ENCODE measurements around the gene SCGN. TPM values are rescaled to one million over a fixed set of nuclear protein-coding genes. Genes with fewer than 3 reads are reported as not detected.

SCGN gene
- total and polyA plus RNA-seq, 9 of the 15 experiments (the other 6 are each of a cell fraction or from before 2014, with no cell fraction given), result not detected

GRCh38 chr6:25615471-25615870 is 36.5 kb upstream of the SCGN start:
- Histone ChIP-seq H3K4me3 (no peak overlapping the region), H3K4me2 (ENCODE audit: insufficient read depth, low read length) (no peak overlapping the region), H3K4me1 (replicated peaks in 1 of 2; ENCODE audit: control insufficient read depth in 2 of 2, insufficient read depth in 2 of 2, low read length in 2 of 2) (no peaks in the 10 kb centered on the region), H4K20me1 (replicated peaks; ENCODE audit: control insufficient read depth, insufficient read depth, low read length) (no peaks in the 10 kb centered on the region), H3K27ac (ENCODE audit: extremely low read depth, low read depth, low read length) (no peak overlapping the region), H3K9me3 (replicated peaks; ENCODE audit: control insufficient read depth, insufficient read depth, low read depth, low read length) (no peaks in the 10 kb centered on the region), H3K79me2 (ENCODE audit: control insufficient read depth, insufficient read depth, low read length) (no peaks in the 10 kb centered on the region), H3K36me3 (ENCODE audit: control insufficient read depth, insufficient read depth, low read length) (no peaks in the 10 kb centered on the region), H3K9me1 (ENCODE audit: control insufficient read depth, insufficient read depth, low read length) (no peaks in the 10 kb centered on the region), H2AFZ (ENCODE audit: low read depth, low read length) (no peak overlapping the region), H3K27me3 (ENCODE audit: control insufficient read depth in 2 of 2, insufficient read depth in 2 of 2, low read length in 2 of 2) (peaks cover 2 to 6% of the 10 kb centered on the region in 2 experiments; a peak in 3 of 5 replicates), H3K9ac (ENCODE audit: insufficient read depth in 1 of 2, low read depth in 2 of 2, low read length in 2 of 2) (no peak overlapping the region)
- in situ Hi-C loops (cut with MboI) (no loop called here), intact Hi-C loops (cut with micrococcal nuclease) (no loop called here)
- DNase-seq (ENCODE audit: extremely low read depth in 1 of 4, low spot score in 3 of 4) (no peak), FAIRE-seq (no peak), ATAC-seq (no peak)
- ChIA-PET CTCF (ENCODE audit: low intra/inter-chr PET ratio) (no interaction called here), POLR2A (no interaction called here)
- WGBS (ENCODE audit: insufficient coverage, low coverage, missing lambda C conversion rate), result 0% methylated on average over 1 of the region's 1 CpG
- no peak for TF ChIP-seq EHMT2 (IDR thresholded peaks at IDR 0.05)
- no TSS peak for BruUV-seq (replicated peaks)

GRCh38 chr6:25617997-25618396 is 34.0 kb upstream of the SCGN start:
- H4K20me1 ChIP-seq (replicated peaks; ENCODE audit: control insufficient read depth, insufficient read depth, low read length), result no peaks in the 10 kb centered on the region
- BruUV-seq (replicated peaks), result no TSS peak
- no peak overlapping the region for H3K9ac ChIP-seq (ENCODE audit: insufficient read depth in 1 of 2, low read depth in 2 of 2, low read length in 2 of 2)
- H3K36me3 ChIP-seq (ENCODE audit: control insufficient read depth, insufficient read depth, low read length), result no peaks in the 10 kb centered on the region
- no peak overlapping the region for H3K27ac ChIP-seq (ENCODE audit: extremely low read depth, low read depth, low read length)
- H2AFZ ChIP-seq (ENCODE audit: low read depth, low read length), result no peak overlapping the region
- H3K9me1 ChIP-seq (ENCODE audit: control insufficient read depth, insufficient read depth, low read length), result no peaks in the 10 kb centered on the region
- in situ Hi-C loops (cut with MboI), result no loop called here
- no peak overlapping the region for H3K4me2 ChIP-seq (ENCODE audit: insufficient read depth, low read length)
- H3K27me3 ChIP-seq (ENCODE audit: control insufficient read depth in 2 of 2, insufficient read depth in 2 of 2, low read length in 2 of 2), result peaks cover 2 to 8% of the 10 kb centered on the region in 2 experiments; a peak in 4 of 5 replicates
- H3K9me3 ChIP-seq (replicated peaks; ENCODE audit: control insufficient read depth, insufficient read depth, low read depth, low read length), result no peaks in the 10 kb centered on the region
- H3K79me2 ChIP-seq (ENCODE audit: control insufficient read depth, insufficient read depth, low read length), result no peaks in the 10 kb centered on the region
- H3K4me3 ChIP-seq, result no peak overlapping the region
- WGBS (ENCODE audit: insufficient coverage, low coverage, missing lambda C conversion rate), result 3% methylated on average over 2 of the region's 2 CpGs
- ATAC-seq (no peak), DNase-seq (ENCODE audit: extremely low read depth in 1 of 4, low spot score in 3 of 4) (no peak), FAIRE-seq (no peak)
- TF ChIP-seq CEBPB (tag; IDR thresholded peaks at IDR 0.05) (no peak), FOXJ3 (CRISPR knock-in tag; IDR thresholded peaks at IDR 0.05) (no peak), HMGN3 (IDR thresholded peaks at IDR 0.05; ENCODE audit: borderline replicate concordance, extremely low read depth, insufficient read length, low read depth, low read length) (no peak), IFI16 (CRISPR knock-in tag; IDR thresholded peaks at IDR 0.05) (no peak), DMBX1 (CRISPR knock-in tag; IDR thresholded peaks at IDR 0.05; ENCODE audit: borderline replicate concordance) (no peak), HEY1 (CRISPR knock-in tag; IDR thresholded peaks at IDR 0.05; ENCODE audit: borderline replicate concordance) (no peak), FOSL1 (tag; conservative IDR thresholded peaks at IDR 0.05) (no peak), ZNF263 (CRISPR knock-in tag; IDR thresholded peaks at IDR 0.05; ENCODE audit: borderline replicate concordance) (no peak), ZNF668 (CRISPR knock-in tag; IDR thresholded peaks at IDR 0.05) (no peak), CCAR2 (IDR thresholded peaks at IDR 0.05; ENCODE audit: low read depth, low read length) (no peak)
- CTCF ChIA-PET (ENCODE audit: low intra/inter-chr PET ratio), result interaction anchor here (0.8 kb wide), 1 partner anchor 15 kb away, joined by 5 read pairs; no protein-coding TSS in a partner anchor
- intact Hi-C loops (cut with micrococcal nuclease), result no loop called here
- POLR2A ChIA-PET, result no interaction called here
- no peaks in the 10 kb centered on the region for H3K4me1 ChIP-seq (replicated peaks in 1 of 2; ENCODE audit: control insufficient read depth in 2 of 2, insufficient read depth in 2 of 2, low read length in 2 of 2)

All from K562 (cell line).